Activated T-cell treated with anti-CD3 and anti-CD28 coated beads, Interleukin-2, amount 50 U/mL, for 48 hours (primary cell): Measurements from ENCODE around the gene RHBDL1.

ENCODE experiments used
- DNase-seq, 2 experiments: peaks; one replicate each; pipeline ENCODE4 v3.0.0-alpha.2; 2020

The RHBDL1 gene

DNA sequence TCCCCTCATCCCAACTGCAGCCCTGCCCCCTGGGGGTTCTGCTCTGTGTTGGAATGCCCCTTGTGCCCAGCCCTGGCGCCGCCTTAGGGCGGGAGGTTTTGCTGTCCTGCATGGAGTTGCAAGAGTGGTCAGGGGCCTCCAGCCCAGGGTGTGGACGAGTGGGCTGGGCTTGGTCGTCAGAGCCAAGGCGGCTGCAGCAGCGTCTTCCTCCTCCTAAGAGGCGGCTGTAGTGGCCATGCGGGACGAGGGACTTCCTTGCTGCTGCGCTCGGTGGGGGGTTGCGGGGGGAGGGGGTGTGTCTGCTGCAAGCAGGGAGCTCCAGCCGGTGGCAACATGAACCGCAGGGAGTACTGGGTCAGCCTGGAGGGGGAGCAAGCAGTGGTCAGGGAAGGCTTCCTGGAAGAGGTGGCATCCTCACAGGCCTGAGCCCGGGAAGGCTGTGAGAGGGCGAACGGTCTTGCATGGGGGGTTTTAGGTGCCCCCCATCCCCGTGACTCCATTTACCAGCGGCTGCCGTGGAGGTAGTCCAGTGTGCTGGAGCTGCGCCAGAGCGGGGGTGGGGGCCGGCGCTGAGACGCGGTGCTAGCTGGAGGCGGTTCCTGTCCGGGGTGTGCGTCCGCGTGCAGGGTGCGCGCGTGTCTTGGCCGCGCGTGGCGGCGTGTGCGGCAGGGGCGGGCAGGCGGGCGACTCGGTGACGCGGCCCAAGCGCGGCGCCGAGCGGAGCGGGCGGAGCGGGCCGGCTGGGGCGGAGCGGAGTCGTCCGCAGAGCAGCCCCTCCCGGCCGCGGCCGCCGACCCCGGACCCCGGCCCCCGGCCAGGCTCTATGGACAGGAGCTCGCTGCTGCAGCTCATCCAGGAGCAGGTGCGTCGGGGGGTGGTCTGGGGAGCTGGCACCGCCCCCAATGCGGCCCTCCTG, at the start of gene RHBDL1:
Gene RHBDL1, plus strand, starts transcription at position 704 of the 916 bp plus-strand sequence. Its CDS starts 120 bp downstream, at position 824.
- DNase-seq, result no peak

DNA sequence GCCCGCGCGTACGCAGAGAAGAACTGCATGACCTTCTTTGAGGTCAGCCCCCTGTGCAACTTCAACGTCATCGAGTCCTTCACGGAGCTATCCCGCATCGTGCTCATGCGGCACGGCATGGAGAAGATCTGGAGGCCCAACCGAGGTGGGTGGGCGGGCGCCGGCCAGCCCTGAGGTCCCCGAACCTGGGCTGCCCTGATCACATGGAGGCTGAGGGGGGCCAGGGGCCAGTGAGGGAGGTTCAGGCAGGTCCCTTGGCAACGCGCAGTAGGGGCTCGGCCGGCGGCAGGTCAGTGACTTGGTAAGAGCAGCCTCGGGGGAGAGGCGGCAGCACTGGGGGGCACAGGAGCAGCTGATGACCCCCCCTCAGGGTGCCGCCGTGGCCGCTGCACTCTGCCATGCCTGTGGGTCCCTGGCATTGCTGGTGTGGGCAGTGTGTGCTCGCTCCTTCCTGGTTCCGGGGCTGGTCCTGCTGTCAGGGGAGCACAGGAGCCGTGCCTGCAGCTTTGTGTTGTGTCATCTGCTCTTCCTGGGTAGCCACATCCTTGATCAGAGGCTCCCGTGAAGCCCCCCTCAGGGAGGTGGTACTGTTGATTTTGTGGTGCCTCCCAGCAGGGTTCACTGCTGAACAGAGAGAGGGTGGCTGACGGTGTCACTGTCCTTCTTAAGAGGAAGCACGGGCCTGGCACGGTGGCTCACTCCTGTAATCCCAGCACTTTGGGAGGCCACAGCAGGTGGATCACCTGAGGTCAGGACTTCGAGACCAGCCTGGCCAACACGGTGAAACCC, 49.3 kb upstream of the RHBDL1 start:
- DNase-seq, result no peak

DNA sequence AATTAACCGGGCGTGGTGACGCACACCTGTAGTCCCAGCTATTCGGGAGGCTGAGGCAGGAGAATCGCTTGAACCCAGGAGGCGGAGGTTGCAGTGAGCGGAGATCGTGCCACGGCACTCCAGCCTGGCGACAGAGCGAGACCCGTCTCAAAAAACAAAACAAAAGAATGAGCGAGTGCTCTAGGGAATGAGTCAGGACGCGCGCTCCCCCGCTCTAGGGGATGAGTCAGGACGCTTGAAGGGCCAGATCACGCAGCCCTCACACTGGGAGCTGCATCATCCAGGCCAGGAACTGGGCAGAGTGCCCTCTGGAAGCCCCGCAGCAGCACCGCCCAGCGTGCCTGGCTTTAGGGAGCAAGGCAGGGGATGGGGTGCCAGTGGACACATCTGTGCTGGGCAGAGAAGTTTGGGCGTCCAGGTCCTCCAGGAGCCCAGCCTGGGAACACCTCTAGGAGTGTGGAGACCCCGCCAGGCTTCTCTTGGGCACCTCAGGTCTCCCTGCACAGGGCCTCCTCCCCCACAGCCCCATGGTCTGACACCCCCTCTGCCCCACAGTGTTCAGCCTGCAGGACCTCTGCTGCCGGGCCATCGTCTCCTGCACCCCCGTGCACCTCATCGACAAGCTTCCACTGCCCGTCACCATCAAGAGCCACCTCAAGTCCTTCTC, 48.6 kb upstream of the RHBDL1 start:
- no peak for DNase-seq

DNA sequence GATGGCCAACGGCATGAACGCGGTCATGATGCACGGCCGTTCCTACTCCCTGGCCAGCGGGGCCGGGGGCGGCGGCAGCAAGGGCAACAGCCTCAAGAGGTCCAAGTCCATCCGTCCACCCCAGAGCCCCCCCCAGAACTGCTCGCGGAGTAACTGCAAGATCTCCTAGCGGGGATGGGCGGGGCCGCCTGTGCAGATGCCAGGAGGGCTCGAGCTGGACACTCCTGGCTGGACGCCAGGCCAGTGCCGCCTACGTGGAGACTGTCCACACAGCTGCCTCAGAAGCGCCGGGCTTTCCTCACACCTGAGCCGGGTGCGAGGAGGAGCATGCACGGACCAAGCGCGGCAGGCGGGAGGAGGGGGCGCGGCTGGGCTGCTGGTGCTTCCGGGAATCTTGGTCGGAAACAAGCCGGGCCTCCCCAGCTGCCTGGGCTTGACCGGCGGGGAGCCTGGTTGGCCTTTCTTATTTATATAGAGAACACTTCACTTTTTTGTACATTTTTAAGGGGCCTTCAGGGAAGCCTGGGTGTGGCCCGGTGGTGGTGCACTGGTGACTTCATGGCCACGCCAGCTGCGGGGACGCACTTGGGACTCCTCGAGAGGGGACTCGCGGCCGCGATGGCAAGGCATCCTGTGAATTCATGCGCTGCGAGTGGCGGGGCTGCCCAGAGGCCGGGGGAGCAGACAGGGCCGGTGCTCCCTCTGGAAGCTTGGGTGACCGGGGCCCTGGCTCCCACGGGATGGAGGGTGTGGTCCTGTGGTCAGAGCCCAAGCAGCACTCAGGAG, 47.8 kb upstream of the RHBDL1 start:
- no peak for DNase-seq

DNA sequence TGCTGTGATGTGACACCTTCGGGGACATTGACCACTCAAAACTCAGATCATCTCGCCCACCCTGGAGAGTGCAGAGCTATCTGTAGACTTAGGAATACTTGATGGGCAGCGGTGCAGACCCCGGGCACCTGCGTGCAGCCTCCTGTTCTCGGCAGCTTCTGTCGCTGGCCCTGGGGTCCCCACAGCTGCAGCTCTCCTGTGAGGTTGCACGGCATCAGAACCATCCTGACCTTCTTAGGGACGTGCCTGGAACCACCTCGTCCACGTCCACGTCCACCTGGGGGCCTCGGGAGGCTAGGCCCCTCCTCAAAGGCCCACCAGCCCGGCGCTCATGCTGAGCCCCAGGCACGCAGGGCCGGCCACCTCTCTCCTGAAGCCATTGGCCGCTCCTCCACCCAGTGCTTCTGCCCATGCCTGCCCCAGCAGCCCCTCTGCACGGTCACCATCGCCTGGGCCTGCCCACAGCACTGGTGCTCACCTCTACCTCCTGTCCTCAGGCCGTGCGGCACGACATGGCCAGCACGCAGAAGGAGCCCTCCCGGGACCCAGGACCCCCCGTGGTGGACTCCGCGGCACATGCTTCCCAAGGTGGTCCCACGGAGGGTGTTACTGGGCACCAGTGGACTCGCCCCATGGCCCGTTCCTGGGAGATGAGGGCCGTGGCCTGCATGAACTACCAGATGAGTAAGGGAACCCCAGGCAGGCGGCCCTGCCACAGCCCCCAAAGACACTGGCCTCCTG, 47.0 kb upstream of the RHBDL1 start:
- no peak for DNase-seq

DNA sequence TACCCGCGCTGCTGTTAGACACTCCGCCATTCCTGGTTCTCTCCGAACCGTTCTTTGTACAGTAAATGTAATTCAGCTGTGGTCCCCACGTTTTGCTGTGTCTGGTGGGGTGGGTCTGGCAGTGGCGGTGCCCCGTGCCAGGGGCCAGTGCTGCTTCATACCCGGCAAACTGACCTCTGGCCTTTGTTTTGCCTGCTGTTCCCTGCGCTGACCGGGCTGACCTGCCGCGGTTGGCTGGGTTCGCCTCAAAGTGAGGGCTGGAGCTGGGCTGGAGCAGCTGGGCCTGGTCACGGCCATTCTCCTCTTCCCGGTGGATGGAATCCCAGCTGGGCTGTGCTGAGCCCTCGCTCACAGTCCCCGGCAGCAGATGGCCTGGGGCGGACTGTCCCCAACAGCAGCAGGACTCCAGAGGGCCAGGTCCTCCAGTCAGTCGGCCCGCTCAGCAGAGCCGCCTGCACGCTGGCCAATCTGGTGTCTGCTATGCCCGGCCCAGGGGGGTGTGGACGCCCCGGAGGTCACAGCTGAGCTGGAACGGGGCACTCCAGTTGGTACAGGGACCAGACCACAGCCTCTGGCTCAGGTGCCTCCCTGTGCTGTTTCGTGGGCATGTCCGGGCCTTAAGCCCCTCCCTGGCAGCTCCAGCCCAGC, 46.2 kb upstream of the RHBDL1 start:
- no peak for DNase-seq

DNA sequence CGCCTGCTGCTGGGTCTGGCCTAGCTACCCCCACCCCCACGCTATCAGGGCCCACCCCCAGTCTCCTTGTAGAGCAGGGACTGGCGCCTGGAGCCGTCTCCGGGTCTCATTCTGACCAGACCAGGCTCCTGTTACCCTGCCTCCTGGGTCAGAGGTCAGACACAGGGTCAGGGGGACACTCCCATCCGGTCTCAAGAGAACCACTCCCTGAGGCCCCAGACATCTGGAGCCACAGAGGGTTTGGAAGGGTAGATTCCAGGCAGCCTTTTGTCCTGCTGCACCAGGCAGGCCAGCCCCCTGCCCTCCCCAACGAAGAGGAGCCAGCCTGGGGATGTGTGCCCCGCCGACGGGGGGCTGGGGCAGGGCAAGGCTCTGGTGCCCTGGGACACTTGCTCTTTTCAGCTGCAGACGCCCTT, 45.6 kb upstream of the RHBDL1 start:
- no peak for DNase-seq

DNA sequence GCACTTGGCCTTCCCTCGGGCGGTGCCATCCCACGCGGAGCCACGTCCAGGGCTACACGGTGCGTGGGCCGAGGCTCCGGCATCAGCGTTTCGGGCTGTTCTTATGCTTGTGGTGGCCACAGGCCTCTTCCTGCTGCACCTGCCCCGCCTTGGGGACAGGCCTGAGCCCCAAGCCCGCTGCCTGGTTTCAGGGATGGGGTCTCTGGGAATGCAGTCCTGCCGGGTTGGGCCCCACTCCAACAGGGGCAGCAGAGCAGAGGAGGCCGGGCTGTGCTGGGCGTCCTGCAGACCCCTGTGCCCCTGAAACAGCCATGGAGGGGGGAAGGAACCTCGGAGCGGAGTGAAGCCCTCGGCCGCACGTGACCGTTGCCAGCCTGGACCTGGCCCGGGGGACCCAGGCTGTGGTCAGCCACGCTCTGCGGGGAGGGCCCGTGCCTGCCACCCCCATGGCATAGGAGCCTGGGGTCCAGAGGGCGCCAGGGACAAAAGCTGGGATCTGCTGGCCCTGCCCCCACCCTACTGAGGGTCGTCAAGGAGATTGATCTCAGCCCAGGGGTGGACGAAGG, 45.1 kb upstream of the RHBDL1 start:
- DNase-seq, result no peak

DNA sequence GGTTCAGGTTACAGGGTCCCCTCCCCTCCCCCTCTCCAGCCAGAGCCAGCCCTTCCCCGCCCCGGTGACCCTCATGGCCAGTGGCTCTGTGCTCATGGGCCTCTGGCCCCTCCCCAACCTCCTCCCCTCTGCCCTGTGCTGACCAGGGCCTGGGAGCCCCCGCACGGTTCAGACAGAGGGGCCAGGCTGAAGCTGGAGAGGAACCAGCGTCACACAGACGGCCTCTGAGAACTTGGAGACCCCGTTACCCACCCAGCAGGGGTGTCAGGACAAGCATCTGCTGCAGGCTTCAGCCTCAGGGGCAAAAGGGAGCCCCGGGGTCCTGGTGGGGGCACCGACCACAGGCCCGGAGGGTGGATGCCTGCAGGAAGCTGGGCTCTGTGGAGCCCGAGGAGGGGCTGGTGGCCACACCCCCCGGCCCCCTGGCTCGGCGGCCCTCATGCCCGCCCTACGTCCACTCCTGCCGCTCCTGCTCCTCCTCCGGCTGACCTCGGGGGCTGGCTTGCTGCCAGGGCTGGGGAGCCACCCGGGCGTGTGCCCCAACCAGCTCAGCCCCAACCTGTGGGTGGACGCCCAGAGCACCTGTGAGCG, 44.6 kb upstream of the RHBDL1 start, which contains the start of gene WFIKKN1:
Gene WFIKKN1, plus strand, starts transcription at position 171 of the 591 bp plus-strand sequence. Its CDS starts 269 bp downstream, at position 440.
- no peak for DNase-seq

DNA sequence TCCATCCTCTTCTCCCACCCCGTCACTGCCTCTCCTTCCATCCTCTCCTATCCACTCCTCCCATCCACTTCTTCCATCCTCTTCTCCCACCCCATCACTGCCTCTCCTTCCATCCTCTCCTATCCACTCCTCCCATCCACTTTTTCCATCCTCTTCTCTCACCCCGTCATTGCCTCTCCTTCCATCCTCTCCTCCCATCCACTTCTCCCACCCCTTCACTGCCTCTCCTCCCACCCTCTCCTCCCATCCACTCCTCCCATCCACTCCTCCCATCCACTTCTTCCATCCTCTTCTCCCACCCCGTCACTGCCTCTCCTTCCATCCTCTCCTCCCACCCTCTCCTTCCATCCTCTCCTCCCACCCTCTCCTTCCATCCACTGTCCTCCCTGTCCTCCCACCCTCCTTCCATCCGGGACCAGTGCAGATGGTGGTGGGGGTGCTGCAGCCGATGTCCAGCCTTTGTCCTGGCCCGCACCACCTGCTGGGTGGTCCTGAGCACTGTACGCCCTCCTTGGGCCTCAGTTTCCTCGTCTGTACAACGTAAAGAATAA, 43.6 kb upstream of the RHBDL1 start:
- DNase-seq, result no peak

DNA sequence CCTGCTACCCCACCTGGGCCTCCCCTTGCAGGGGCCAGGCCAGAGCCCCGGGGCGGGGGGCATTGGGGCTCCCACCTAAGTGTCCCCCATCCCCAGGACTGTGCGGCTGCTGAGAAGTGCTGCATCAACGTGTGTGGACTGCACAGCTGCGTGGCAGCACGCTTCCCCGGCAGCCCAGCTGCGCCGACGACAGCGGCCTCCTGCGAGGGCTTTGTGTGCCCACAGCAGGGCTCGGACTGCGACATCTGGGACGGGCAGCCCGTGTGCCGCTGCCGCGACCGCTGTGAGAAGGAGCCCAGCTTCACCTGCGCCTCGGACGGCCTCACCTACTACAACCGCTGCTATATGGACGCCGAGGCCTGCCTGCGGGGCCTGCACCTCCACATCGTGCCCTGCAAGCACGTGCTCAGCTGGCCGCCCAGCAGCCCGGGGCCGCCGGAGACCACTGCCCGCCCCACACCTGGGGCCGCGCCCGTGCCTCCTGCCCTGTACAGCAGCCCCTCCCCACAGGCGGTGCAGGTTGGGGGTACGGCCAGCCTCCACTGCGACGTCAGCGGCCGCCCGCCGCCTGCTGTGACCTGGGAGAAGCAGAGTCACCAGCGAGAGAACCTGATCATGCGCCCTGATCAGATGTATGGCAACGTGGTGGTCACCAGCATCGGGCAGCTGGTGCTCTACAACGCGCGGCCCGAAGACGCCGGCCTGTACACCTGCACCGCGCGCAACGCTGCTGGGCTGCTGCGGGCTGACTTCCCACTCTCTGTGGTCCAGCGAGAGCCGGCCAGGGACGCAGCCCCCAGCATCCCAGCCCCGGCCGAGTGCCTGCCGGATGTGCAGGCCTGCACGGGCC, 42.8 kb upstream of the RHBDL1 start:
- no peak for DNase-seq

DNA sequence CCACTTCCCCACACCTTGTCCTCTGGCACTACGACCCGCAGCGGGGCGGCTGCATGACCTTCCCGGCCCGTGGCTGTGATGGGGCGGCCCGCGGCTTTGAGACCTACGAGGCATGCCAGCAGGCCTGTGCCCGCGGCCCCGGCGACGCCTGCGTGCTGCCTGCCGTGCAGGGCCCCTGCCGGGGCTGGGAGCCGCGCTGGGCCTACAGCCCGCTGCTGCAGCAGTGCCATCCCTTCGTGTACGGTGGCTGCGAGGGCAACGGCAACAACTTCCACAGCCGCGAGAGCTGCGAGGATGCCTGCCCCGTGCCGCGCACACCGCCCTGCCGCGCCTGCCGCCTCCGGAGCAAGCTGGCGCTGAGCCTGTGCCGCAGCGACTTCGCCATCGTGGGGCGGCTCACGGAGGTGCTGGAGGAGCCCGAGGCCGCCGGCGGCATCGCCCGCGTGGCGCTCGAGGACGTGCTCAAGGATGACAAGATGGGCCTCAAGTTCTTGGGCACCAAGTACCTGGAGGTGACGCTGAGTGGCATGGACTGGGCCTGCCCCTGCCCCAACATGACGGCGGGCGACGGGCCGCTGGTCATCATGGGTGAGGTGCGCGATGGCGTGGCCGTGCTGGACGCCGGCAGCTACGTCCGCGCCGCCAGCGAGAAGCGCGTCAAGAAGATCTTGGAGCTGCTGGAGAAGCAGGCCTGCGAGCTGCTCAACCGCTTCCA, 42.0 kb upstream of the RHBDL1 start:
- DNase-seq, result no peak

DNA sequence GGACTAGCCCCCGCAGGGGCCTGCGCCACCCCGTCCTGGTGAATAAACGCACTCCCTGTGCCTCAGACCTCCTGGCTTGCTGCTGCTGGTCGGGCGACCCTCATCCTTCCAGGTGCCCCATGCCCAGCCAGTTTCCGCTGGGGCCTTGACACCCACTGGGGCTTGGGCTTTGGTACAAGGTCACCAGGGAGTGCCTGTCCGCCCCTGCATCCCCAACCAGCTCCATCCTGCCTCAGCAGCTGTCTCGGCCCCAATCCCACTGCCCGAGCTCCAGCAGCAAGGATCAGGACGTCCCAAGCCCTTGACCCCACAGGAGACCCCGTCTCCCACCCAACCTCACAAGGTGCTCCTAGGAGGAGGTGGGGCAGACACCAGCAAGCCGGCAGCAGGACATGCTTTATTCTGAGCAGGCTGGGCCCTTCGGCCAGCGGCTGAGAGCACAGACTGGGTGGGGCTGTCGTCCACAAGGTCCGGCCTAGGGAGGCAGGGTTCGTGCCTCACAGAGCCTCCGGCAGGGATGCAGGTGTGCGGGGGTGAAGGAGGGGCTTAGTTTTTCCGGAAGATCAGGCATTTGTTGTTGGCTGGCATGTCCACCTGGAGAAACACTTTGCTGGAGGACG, 41.3 kb upstream of the RHBDL1 start:
- no peak for DNase-seq

DNA sequence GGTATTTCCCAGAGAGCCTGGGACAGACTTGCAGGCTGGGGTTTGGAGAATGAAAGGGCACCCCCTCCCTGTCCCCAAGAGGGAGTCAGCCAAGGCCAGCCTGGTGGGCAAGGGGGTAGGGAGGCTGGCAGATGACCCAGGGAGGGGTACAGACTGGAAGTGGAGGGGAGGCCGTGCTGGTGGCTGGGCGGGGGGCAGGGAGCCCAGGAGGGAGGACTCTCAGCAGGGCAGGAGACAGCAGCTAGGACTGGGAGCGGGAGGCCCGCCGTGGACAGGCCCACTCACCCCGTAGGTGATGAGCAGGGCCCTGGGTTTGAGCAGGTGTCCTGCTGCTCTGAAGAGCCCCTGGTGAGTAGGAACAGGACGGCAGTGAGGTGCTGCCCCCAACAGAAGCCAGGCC, 40.5 kb upstream of the RHBDL1 start:
- no peak for DNase-seq

DNA sequence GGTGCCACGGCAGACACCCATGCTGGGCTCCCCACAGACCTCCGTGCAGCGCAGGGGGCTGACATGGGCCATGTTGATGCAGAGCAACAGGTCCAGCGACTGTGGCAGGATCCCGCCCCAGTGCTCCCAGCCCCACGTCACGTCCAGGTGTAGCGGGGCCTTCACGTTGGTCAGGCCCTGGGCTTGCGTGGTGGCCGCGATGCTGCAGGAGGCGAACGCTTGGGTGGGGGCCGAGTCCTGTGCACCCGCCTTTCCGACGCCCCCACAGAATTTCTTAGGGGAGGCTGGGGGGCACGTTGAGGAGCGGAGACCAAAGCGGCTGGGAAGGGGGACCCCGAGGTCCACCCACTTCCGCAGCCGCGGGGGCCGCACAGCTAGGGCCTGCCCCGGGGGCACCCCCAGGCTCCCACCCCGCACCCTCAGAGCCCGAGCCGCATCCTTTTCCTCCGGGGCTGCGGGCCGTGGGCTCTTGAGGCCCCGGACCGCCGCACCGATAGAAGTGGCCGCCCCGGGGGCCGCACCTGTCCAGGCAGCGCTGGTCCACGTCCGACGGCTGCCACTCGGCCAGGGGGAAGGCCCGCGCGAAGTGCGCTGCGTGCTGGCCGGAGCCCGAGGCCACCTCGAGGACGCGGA, 39.8 kb upstream of the RHBDL1 start:
- peak; percentile 42 to 47 for DNase-seq

DNA sequence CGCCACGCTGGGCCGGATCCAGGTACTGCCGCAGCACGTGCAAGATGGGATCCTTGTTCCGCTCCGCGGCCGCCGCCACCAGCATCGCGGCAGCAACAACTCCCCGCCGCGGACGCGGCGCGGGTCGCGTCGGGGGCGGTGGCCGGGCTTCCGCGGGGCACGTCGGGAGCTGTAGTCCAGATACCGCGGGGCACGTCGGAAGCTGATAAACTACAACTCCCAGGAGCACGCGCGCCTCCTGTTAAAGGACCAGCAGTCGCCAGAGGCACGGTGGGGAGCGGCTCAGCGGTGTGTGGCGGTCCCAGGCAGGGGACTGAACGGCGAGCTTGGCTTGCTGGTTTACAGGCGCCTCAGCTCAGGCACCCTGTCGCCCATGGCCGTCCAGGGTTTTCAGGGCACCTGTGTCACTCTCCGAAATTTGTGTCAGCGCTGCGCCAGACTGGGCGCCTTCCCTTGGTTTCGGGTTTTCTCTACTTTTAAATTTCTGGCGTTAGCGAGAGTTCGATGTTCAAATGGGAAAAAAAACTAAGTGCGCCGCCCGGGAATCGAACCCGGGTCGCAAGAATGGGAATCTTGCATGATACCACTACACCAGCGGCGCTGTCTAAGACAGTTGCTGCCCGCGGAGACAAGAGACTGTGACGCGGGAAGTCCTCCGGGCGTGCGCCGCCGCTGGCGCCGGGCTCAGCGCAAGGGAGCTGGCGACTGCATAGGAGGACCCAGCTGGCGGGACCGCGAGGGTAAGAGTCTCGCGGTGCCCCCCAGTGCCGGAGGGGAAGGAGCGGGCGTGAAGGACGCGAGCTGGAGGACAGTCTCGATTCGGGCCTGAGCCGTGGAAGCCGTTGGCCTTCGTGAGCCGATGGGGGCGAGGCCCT, 39.0 kb upstream of the RHBDL1 start, which contains the start of gene METTL26:
Gene METTL26, minus strand, starts transcription at position 100 of the 875 bp plus-strand sequence. Its CDS starts 15 bp downstream, at position 85.
- DNase-seq, result peak; percentile 97 to 98
